Stimulated activated CD8-positive, alpha-beta memory T cell treated with anti-CD3 and anti-CD28 coated beads, Interleukin-15, amount 100 ng/mL, for 1 hour (primary cell): ENCODE measurements around the gene LILRA5.
"Not testable (repeated sequence)": the region's sequence is repeated elsewhere in the genome, so short reads cannot be mapped to it uniquely, and the experiment has no call there.

Source experiments
- DNase-seq: peaks from one replicate; pipeline ENCODE4 v3.0.0-alpha.2; 2020; ENCODE audit warnings: low read depth

The LILRA5 gene

DNA sequence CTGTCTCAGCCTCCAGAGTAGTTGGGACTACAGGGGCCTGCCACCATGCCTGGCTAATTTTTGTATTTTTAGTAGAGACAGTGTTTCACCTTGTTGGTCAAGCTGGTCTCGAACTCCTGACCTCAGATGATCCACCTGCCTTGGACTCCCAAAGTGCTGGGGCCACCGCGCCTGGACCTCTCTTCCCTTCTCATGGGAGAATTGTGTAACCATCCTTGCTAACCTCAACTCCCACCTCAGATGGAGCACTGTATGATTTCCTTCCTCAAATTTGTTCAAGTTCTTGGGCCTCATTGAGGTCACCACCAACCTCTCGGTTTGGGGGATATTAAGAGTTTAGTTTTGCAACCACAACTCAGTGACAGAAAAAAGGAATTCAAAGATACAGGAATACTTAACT is 10.7 kb downstream of the LILRA5 start:
- DNase-seq = no peak

DNA sequence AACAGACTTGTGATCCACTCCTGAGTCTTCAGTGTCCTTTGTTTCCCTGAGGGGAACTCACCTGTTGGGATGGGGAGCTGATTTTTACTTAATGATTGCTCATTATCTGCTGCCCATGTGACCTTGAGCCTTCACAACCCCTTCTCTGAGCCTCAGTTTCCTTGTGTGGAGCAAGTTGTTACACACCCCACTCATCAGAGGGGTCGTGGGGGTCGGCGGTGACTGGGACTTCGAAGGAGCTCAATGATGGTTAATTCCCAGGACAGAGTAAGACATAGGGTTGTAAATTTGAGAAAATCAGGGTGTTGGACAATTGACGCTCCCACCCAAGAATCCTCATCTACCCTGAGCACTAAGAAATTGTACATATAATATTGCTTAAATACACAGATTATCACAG is 13.5 kb downstream of the LILRA5 start:
- DNase-seq = no peak

DNA sequence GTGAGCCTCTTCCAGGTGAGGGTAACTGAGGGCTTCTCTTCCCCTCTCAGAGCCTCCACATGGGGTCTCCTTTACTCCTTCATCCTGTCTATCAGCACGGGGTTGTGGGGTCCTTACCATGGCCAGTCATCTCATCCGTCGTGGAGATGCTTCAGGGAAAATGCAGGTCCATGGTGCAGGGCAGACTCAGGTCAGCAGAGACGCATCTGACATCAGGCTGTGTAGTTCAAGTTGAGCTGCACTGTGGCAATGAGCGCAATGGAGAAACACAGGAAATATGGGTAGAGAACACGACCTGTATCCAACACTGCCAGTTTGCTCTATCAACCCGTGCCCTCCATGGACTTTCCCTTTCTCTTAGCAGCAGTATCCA is 13.9 kb downstream of the LILRA5 start:
- DNase-seq = no peak

DNA sequence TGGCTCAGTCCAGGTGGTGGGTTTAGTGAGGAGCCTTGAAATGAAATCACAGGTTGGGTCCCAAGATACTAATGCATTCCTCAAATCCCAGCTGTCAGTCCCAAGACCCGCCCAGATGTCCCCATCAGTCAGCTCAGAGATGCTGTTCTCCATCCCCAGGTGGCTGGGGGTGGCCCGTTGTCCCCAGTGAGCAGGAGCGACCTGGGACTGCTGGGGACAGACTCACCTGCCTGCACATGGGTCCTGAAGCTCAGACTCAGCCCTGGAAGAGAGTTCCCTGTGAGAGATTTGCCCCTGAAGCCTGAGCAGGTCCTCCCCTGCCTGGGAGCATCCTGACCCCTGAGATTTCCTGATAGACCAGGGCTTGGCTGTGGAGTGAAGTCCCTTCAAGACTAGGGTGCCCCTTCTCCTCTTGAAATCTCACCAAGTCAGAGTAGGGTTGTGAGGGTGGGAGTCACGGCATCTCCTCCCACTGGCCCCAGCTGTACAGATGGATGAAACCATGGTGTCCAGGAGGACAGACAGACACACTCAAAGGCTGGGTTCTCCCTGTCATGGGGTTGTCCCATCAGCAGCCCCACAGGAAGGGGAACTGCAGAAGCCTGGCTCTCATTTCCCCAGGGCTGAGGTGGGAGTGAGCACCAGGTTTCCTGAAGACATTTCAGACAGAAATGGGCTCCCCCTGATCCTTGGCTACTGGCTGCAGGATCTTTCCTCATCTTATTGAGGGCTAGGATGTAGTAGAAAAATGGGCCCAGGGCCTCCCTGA is 14.4 kb downstream of the LILRA5 start:
- DNase-seq = no peak

DNA sequence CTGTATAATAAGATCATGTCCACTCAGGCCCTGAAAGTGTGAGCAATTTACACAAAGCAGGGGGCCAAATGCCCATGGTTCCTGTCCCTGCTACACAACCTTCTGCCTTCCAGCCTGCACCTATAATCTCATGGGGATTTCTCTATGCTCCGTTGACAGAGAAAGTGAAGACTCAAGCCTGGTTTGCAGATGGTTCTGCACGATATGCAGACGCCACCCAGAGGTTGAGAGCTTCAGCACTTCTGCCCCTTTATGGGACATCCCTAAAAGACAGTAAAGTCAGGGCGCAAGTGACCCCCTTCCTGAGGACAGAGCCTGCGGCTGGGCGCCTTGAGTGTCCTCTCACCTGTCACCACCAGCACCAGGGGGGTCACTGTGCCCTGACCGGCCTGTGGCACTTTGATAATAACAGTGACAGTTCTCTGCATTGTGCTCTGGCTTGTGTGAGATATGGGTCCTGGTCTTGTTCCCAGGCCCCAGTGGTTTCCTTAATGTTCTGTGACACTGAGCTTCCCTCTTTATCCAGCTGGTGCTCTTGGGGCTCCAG is 15.1 kb downstream of the LILRA5 start:
- no peak for DNase-seq

DNA sequence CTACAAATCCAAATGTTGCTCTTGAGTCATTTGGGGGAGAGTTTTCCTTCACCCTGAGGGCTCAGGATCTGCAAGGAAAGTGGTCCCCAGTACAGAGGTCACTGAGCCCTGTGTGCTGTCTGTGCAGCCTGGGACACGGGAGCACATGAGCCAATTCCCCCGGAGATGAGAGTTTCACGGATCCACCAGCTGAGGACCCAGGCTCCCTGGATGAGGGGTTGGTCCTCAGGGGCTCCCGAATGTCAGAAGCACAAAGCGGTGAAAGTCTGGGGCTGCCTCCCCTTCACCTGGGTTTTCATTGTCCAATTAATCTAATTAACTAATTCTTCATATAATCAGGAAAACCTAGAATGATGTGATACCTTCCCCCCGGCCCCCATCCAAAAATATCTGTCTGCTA is 18.4 kb downstream of the LILRA5 start:
- DNase-seq = no peak

DNA sequence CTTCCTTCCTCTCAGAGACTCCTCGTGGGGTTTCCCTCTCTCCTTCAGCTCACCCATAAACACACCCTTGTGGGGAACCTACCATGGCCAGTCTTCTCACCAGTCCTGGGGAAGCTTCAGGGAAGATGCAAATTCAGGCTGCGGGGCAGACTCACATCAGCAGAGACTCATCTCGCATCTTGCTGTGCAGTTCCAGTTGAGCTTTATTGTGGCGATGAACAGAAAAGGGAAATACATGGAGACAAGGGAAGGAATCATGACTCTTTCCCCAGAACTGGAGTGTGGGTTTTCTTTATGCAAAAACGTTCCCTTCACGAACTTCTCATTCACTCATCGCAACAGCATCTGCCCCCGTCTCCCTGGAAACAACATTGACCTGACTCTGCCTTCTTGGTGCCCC is 23.8 kb downstream of the LILRA5 start:
- DNase-seq = not testable (repeated sequence)

DNA sequence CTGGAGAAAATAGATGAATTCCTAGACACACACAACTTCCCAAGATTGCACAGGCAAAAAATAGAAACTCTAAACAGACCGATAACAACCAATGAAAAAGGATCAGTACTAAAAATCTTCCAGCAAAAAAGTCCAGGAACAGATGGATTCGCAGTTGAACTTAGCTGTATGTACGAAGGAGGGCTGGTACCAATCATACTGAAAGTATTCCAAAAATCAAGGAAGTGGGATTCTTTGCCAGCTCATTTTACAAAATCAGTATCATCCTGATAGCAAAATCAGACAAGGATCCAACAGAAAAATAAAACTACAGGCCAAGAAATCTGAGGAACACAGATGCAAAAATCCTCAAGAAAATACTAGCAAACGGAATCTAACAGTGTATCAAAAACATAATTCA is 25.5 kb downstream of the LILRA5 start:
- no peak for DNase-seq

DNA sequence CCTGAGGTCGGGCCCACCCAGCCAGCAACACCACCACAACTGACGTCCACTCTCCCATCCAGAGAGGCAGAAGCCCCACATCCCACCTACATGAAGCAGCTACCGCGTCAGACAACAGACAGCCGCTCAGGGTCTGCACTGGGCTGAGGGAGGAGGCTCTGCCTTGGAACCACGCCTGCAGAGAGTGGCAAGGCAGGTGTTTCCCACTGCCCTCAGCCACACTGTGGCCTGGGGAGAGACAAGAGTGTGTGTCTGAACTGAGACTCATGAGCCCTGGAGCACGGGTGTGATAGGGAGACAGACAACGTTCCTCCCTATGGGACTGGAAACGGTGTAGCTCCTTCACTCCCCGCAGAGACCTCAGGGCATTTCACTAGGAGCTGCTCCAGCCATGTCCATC is 26.7 kb downstream of the LILRA5 start:
- not testable (repeated sequence) for DNase-seq

DNA sequence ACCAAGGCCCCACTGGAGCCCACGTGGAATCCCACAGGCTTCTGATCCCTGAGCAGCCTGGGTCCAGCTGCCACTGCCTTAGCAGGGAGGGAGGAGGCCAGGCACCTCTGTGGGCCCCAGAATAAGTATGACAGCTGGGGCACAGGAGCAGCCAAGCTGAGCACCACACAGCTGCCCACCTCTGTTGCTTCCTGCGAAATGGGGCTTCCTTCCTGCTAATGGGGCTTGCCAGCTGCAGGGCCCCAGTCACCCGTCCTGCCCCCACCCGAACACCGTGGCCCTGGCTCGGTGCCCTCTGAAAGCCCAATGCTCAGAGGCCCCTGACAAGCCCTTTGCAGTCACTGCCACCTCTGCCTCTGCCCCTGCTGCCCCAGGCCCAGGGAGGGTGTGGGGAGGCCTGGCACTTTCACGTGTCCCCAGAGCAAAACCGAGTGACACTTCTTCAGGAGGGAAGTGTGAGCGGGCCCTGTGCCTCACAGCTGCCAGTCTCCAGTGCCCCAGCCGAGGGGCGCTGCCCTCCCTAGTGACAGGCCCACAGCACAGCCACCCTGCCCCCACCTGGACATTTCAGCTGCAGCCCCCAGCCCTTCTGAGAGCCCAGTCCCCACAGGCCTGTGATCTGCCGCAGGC is 27.4 kb downstream of the LILRA5 start:
- not testable (repeated sequence) for DNase-seq

DNA sequence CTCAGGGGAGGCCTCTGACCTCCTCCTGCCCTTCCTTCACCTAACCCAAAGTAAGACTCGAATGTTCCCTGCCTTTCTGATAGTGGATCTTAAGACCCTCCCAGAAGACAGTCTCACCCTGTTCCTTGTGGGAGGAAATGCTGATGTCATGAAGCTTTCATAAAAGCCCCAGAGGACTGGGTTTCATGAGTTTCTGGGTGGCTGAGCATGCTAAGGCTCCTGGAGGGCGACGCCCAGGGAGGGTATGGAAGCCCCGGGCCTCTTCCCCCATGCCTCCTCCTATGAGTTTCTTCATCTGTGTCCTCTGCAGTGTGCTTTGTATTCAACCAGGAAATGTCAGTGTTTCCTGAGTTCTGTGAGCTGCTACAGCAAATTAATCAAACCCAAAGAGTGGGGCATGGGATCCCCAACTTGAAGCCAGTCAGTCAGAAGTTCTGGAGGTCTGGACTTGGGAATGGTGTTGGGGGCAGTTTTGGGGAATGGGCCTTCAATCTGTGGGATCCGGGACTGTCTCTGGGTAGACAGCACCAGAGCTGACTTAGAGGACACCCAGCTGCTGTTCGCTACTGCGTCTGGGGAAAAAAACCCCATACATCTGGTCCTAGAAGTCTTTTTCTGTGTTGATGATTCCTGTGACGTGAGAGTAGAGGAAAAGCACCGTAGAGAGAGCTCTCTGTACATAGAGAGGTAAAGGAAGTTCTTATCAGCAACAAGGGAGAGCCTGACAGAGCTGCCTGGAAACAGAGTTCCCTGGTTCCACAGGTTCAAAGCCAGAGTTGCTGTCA is 30.1 kb downstream of the LILRA5 start:
- DNase-seq = no peak

DNA sequence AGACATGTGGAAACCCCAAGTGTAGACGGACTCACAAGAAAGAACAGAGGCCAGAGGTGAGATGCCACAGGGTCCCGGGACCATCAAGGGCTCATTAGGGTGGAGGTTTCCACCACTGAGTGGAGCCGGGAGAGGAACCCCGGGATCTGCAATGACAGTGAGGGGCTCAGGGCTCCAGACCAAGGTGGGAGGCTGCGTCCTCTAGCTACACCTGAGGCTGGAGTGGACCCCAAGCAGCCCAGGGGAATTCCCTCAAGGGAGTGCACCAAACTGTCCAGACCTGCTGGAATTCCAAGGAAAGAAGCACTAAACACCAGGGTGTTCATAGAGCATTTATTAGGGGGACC is 31.3 kb downstream of the LILRA5 start:
- DNase-seq = not testable (repeated sequence)

DNA sequence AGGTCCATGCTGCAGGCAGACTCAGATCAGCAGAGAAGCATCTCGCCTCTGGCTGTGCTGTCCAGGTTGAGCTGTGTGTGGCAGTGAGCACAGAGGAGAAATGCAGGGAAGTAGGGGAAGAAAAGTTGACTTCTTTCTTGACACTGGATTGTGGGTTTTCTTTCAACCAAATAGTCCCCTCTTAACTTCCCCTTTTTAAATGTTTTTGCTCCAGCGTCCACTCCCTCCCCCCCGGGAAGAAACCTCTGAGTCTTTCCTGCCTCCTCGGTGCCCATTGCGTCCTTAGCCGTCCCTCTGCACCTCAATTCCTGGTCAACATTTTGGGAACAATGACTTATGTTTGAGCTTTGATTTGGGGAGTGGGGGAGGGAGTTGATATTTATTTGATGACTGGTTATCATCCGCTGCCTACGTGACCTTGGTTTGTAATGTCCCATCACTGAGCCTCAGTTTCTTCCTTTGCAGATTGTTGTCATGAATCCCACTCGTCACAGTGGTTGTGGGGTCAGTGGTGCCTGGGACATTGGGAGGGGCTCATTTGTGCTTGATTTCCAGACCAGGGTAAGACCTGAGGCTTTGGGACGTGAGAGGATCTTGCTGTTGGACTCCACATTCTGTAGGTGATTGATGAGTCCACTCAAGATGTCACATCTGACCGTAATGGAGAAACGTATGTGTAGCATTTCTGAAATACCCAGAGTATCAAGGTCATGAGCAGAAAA is 31.8 kb downstream of the LILRA5 start, which contains the start of gene LILRB2:
LILRB2 (minus strand) TSS at position 104 of the 722 bp plus-strand sequence. CDS start 614 bp downstream, outside the sequence.
- no peak for DNase-seq

DNA sequence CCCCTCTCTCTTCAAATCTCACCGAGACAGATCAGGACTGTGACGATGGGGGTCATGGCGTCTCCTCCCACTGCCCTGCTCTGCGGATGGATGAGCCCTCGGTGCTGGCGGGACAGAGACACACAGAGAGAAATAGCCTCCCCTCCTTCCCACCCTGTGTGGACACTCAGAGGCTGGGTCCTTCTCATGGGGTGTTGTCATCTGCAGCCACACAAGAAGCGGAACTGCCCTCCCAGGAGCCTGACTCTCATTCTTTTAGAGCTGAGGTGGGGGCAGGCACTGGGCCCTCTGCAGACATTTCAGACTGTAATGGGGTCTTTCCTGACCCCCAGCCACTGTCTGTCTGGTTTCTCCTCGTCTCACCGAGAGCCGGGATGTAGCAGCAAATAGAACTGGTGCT is 32.5 kb downstream of the LILRA5 start:
- not testable (repeated sequence) for DNase-seq

DNA sequence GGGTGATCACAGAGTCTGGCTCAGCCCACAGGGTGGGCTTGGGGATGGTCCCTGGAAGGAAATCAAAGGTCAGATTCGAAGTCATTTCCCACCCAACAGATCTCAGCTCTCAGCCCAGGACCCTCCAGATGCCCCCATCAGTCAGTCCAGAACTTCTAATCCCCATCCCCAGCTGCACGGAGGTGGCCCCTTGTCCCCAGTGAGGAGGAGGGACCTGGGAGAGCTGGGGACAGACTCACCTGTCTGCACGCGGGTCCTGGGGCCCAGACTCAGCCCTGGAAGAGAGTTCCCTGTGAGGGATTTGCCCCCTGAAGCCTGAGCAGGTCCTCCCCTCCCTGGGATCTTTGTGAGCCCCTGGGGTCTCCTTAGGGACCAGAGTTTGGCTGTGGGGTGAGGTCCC is 32.9 kb downstream of the LILRA5 start:
- DNase-seq = not testable (repeated sequence)

DNA sequence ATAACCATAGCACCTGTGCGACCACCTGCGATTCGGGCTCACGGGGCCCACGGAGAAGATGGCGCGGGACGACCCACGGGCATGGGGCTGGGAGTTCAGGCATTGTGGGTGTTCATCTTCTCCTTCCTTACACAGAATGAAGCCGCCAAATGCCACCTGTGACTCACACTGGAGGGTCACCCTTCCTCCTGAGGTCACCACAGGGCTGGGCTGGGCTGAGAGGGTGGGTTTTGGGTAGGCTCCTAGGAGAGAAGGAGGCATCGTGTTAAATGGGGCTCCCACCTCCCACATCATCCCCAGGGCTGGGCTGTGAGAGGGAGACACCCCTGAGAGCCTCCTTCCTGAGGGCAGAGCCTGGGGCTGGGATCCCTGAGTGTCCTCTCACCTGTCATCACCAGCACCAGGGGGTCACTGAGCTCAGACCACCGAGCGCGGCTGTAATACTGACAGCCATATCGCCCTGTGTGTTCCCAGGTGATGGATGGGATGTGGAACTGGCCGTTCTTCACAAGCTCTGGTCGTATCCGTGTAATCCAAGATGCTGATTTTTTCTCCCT is 33.5 kb downstream of the LILRA5 start:
- no peak for DNase-seq

DNA sequence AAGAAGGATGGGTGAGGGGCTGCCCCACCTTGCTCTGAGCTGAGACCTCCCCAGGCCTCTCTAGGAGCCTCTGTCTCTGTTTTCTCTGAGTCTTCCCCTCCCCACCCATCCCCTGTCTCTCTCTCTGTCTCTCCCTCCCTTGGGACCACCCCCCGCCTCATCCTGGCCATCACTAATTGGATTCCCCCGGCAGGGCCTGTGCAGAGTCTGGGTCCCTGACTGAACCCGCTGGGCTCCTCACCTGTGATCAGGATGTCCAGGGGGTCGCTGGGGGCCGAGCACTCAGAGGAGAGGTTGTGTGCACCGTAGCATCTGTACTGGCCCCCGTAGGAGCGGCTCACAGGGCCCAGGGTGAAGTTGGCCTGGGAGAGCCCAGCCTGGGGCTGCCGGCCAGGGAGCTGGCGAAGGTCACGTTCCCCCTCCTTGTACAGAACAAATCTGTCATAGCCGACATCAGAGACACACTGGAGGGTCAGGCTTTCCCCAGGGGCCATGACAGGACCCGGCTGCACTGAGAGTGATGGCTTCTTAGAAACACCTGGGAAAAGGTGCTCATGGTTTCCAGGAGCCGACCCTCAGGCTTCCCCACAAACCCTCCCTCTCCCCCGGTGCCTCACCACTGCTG is 34.3 kb downstream of the LILRA5 start:
- not testable (repeated sequence) for DNase-seq

DNA sequence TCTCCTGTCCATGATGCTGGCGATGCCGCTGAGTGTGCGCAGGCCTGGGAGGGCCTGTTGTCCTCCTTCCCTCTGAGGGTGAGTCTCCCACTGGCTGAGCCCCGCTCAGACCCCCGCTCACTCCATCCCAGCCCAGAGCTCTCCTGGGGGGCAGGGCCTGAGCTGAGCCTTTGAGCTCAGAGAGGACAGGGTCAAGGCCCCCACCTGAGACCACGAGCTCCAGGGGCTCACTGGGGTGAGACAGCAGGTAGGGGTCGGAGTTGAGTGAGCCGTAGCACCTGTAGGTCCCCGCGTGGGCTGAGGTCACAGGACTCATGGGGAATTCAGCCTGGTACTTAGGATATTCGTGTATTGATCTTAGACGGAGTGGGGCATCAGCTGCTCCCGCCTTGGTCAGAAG is 34.9 kb downstream of the LILRA5 start:
- DNase-seq = not testable (repeated sequence)

DNA sequence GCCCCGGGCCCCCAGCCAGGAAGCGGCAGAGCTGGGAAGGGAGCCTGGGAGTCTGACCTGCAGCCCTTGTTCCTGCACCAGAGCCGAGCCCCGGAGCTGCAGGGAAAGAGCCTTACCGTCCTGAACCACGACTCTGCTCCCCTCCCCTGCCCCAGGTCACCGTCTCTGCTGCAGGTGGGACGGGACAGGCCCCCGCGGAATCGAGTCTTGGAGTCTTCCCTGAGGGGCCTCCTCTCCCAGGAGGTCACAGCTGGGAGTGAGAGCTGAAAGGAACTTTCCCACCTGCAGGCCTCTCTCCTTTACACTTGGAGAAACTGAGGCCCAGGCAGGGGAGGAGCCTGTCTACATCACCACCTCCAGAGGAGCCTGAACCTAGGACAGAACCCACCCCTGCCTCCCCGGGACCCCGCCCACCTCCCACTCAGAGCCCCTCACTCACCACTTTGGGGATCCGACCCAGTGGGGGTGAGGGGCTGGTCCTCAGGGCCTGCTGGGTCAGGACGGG is 35.8 kb downstream of the LILRA5 start:
- not testable (repeated sequence) for DNase-seq

DNA sequence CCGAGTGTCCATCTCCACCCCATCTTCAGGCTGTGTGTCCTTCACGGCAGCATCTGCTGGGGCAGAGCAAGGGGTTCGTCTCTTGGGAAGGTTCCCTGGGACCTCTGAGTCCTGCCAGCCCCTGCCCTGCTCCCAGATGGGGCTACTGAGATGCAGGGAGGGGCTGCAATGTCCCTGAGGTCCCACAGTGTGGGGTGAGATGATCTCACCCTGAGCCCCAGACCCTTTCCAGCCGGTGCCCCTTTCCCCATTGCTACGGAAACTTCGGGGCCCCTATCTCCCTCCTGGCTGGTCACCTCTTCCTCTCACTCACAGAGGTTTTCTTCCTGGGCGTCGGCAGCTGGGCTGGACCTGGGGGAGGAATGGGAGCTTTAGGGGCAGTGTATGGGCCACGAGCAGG is 37.0 kb downstream of the LILRA5 start:
- DNase-seq = no peak

DNA sequence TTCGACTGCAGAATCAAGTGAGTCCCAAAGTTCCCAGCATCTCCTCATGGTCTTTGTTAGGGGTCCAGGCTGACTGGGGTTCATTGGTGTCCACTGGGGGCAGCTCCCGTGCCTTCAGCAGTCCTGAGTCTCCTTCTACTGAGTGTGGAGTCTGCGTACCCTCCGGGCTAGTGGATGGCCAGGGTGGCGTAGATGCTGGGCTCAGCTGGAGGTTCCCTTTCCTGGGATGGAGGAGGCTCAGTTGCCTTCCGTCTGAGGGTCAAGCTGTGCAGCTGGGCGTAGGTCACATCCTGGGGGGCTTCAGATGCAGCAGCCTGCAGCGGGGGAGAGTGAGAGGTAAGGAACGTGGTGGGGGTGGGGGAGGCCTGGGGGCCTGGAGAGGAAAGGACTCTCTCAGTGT is 38.5 kb downstream of the LILRA5 start:
- DNase-seq = not testable (repeated sequence)
